Right lobe of liver (tissue), 6 donors: ENCODE measurements around the gene CLOCK. TPM values are rescaled to one million over a fixed set of nuclear protein-coding genes. Genes with fewer than 3 reads are reported as not detected.
A peak's percentile ranks its signal among the peaks of the same experiment; 100 is the strongest.

Experiments used
- ATAC-seq, 4 donors: fragments of 200-7000 bp; cut with Tn5 transposase; one replicate each; pipeline ENCODE4 v1.9.1; 2020; ENCODE audit warnings: mild to moderate bottlenecking in 4 of 4, moderate library complexity in 4 of 4
- DNase-seq, 3 donors: peaks; one replicate each; pipeline ENCODE4 v3.0.0-alpha.2; 2020
- H3K27ac ChIP-seq, 3 donors: fragments of 200-600 bp; one replicate each; pipeline ENCODE4 v1.8.0; 2022
- H3K27me3 ChIP-seq, 2 donors: fragments of 200-600 bp; one replicate each; pipeline ENCODE4 v1.8.0; 2022
- H3K36me3 ChIP-seq, 4 donors: fragments of 200-600 bp; sonication (generic) in 1 of 4; one replicate each; pipeline versions ENCODE4 v1.5.1 to v1.8.0; 2017 to 2022; ENCODE audit warnings: control low read depth in 1 of 4
- H3K4me1 ChIP-seq, 4 donors: fragments of 200-600 bp; sonication (generic) in 1 of 4; one replicate each; pipeline versions ENCODE4 v1.5.1 to v1.8.0; 2017 to 2022; ENCODE audit warnings: control low read depth in 1 of 4
- H3K4me3 ChIP-seq, 3 donors: fragments of 200-600 bp; one replicate each; pipeline ENCODE4 v1.8.0; 2022
- H3K9me3 ChIP-seq, 4 donors: fragments of 200-600 bp; sonication (generic) in 1 of 4; one replicate each; pipeline versions ENCODE4 v1.5.1 to v1.8.0; 2017 to 2022; ENCODE audit warnings: control low read depth in 1 of 4
- POLR2A ChIP-seq: fragments of 450-650 bp; IDR thresholded peaks from one replicate; pipeline ENCODE4 v1.6.1; 2017; ENCODE audit warnings: antibody characterized with exemption, mild to moderate bottlenecking
- WGBS: methylation state at CpG from one replicate; pipeline ENCODE4 v1.1.6; 2018; ENCODE audit warnings: low coverage, low lambda C conversion rate; ENCODE audit not compliant: insufficient coverage; ENCODE audit errors: missing lambda C conversion rate; 5-methylcytosine and 5-hydroxymethylcytosine counted together
- intact Hi-C, 2 donors: fragments of 100-400 bp; cut with DNase I; formaldehyde crosslinking; loops; one replicate each; pipeline versions ENCODE4 v1.11.2 to v1.14.1; 2022
- total RNA-seq, 6 experiments: library from RNA; depleted of rRNA in 2 of 6; stranded (reverse); fragments of >200 nt in 2 of 6; fragmentation: NEBNext Ultra II Directional in 3 of 6; extraction: Animal tissue kit (Norgen Biotek cat#: 25700) in 3 of 6; gene quantifications; one replicate each; pipeline versions ENCODE4 v1.1.0 to v1.2.4, GENCODE V29; 2016 to 2023
- TF ChIP-seq, protein P1 (sequence below), 4 donors: fragments of 200-600 bp in 3 of 4; fragments of 450-650 bp in 1 of 4; IDR thresholded peaks; one replicate each; pipeline versions ENCODE4 v1.5.1 to v1.8.0; 2016 to 2022; ENCODE audit warnings: antibody characterized with exemption in 4 of 4, mild to moderate bottlenecking in 2 of 4
- donor health status: DM: no; HTN: yes; CAD: no.
- donor health status: DM: no; HTN: no; CAD: no.
- donor health status: DM: no; HTN: no; CAD: no.
- donor health status: DM: no; HTN: yes; CAD: no.
- donor health status: DM: no; HTN: yes; CAD: no.

The CLOCK gene
- total RNA-seq, 6 experiments from 2014 or later, result 11.1 to 17.3 (median 12.9) TPM

DNA sequence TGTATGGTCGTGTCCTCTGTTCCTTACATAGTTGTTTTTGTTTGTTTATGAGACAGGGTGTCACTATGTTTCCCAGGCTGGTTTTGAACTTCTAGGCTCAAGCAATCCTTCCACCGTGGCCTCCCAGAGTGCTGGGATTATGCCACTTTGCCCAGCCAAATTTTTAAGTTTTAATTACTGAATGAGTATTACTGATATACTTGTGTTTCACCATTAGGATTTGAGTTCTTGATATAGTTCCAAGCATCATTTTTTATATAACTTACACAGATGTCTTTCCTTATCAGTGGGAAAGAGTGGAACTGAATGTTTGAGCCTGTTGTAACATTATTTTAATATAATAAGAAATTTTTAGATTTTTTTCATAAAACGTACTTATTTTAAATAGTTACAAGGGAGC, 130.5 kb downstream of the CLOCK start:
- no peaks in the 10 kb centered on the region for H3K9me3 ChIP-seq
- H3K4me3 ChIP-seq, result no peak overlapping the region
- H3K27ac ChIP-seq, result no peak overlapping the region
- DNase-seq (no peak), ATAC-seq (no peak)
- H3K4me1 ChIP-seq, result no peaks in the 10 kb centered on the region
- no peak for TF ChIP-seq POLR2A
- TF ChIP-seq, protein P1, sequence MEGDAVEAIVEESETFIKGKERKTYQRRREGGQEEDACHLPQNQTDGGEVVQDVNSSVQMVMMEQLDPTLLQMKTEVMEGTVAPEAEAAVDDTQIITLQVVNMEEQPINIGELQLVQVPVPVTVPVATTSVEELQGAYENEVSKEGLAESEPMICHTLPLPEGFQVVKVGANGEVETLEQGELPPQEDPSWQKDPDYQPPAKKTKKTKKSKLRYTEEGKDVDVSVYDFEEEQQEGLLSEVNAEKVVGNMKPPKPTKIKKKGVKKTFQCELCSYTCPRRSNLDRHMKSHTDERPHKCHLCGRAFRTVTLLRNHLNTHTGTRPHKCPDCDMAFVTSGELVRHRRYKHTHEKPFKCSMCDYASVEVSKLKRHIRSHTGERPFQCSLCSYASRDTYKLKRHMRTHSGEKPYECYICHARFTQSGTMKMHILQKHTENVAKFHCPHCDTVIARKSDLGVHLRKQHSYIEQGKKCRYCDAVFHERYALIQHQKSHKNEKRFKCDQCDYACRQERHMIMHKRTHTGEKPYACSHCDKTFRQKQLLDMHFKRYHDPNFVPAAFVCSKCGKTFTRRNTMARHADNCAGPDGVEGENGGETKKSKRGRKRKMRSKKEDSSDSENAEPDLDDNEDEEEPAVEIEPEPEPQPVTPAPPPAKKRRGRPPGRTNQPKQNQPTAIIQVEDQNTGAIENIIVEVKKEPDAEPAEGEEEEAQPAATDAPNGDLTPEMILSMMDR (IDR thresholded peaks at IDR 0.05), result no peak
- 76% methylated on average over 3 of the region's 3 CpGs for WGBS
- peaks cover 0 to 36% (median 6%) of the 10 kb centered on the region in 4 donors for H3K36me3 ChIP-seq
- intact Hi-C loops, result no loop called here
- H3K27me3 ChIP-seq, result no peaks in the 10 kb centered on the region

GRCh38 chr4:55411621-55412020, 135.1 kb downstream of the CLOCK start:
- intact Hi-C loops, result no loop called here
- Histone ChIP-seq H3K4me1 (peaks cover 0 to 4% (median 0%) of the 10 kb centered on the region in 4 donors), H3K27ac (no peak overlapping the region), H3K4me3 (no peak overlapping the region), H3K9me3 (no peaks in the 10 kb centered on the region), H3K27me3 (no peaks in the 10 kb centered on the region), H3K36me3 (peaks cover 0 to 6% (median 2%) of the 10 kb centered on the region in 4 donors)
- DNase-seq (no peak), ATAC-seq (no peak)
- WGBS, result 95% methylated on average over 6 of the region's 6 CpGs
- TF ChIP-seq, protein P1 (IDR thresholded peaks at IDR 0.05), result no peak
- TF ChIP-seq POLR2A, result no peak

DNA sequence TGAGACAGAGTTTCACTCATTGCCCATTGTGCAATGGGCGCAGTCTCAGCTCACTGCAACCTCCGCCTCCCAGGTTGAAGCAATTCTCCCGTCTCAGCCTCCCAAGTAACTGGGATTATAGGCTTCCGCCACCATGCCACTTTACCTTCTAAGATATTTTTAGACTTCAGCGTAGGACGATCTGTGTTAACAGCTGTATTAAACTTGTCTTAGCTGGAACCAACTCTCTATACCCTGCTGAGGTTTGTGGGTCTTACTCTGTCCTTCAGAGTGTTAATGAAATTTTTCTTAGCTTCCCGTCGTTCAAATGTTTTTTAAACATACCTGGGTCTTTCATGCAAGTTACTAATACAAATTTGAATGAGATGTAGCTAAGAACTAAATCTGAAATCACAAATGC, 136.3 kb downstream of the CLOCK start:
- ATAC-seq (no peak), DNase-seq (no peak)
- H3K4me3 ChIP-seq, result no peak overlapping the region
- no peaks in the 10 kb centered on the region for H3K9me3 ChIP-seq
- intact Hi-C loops, result no loop called here
- H3K36me3 ChIP-seq, result peaks cover 0 to 3% (median 0%) of the 10 kb centered on the region in 4 donors
- no peaks in the 10 kb centered on the region for H3K27me3 ChIP-seq
- TF ChIP-seq, protein P1 (IDR thresholded peaks at IDR 0.05), result no peak
- TF ChIP-seq POLR2A, result no peak
- WGBS, result 93% methylated on average over 8 of the region's 8 CpGs
- H3K27ac ChIP-seq, result no peak overlapping the region
- H3K4me1 ChIP-seq, result peaks cover 0 to 4% (median 0%) of the 10 kb centered on the region in 4 donors

DNA sequence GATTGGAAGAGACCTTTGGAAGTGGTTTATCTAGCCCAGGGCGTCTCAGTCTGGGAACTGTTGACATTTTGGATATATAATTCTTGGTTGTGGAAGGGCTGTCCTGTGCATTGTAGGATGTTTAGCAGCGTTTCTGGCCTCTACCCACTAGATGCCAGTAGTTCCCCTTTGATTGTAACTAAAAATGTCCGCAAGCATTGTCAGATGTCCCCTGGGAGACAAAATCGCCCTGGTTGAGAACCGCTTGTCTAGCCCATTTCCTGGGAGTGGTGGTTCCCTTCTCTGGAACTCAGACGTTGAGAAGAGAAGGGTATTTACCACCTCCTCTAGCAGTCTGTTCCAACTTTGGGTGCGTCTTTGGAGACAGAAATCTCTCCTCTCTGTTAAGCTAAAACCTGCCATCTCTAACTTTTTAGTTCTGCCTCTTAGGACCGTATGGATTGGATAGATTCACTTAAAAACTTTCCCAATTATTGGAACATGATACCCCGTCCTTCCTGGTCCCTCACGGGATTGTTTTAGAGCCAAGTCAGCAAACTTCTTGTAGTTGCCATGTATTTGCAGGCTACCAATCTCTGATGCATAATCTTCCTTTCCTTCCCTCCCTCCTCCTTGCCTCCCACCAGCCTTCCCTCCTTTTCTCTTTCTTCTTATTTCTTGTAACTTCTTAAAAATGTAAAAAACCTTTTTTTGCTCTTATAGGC, 137.1 kb downstream of the CLOCK start:
- peaks cover 0 to 3% (median 0%) of the 10 kb centered on the region in 4 donors for H3K36me3 ChIP-seq
- intact Hi-C loops, result no loop called here
- no peaks in the 10 kb centered on the region for H3K9me3 ChIP-seq
- H3K27me3 ChIP-seq, result no peaks in the 10 kb centered on the region
- ATAC-seq (peak in 3 of 4 donors; percentile 11 to 43 (median 33)), DNase-seq (no peak)
- H3K27ac ChIP-seq, result no peak overlapping the region
- 81% methylated on average over 9 of the region's 10 CpGs for WGBS
- no peak overlapping the region for H3K4me3 ChIP-seq
- TF ChIP-seq, protein P1 (IDR thresholded peaks at IDR 0.05), result peak in 1 of 4 donors; percentile 6
- no peak for TF ChIP-seq POLR2A
- H3K4me1 ChIP-seq, result peaks cover 0 to 4% (median 0%) of the 10 kb centered on the region in 4 donors
